HT-29 (cell line): ENCODE measurements around the gene VN1R2. TPM values are rescaled to one million over a fixed set of nuclear protein-coding genes. Genes with fewer than 3 reads are reported as not detected.
"Not testable (repeated sequence)": the region's sequence is repeated elsewhere in the genome, so short reads cannot be mapped to it uniquely, and the experiment has no call there.

Experiments used
- DNase-seq: peaks from one replicate; pipeline ENCODE4 v3.0.0-alpha.2; 2015; ENCODE audit warnings: low spot score
- total RNA-seq: library from RNA; depleted of rRNA; stranded (reverse); fragments of >200 nt; shearing (Covaris generic); gene quantifications from 2 replicates; pipeline ENCODE4 v1.2.3, GENCODE V29; 2014; rRNA removed

VN1R2 gene
- not detected in 2 replicates for total RNA-seq

GRCh38 chr19:53257715-53258342 is at the start of gene VN1R2:
Gene VN1R2, plus strand, starts transcription at chr19:53258292. Its CDS starts 84 bp downstream, at chr19:53258376.
- DNase-seq: not testable (repeated sequence)

- DNase-seq: not testable (repeated sequence)
Measured at GRCh38 chr19:53211554-53211953, 46.5 kb upstream of the VN1R2 start.

- no peak for DNase-seq
Measured at GRCh38 chr19:53212703-53213320, 45.3 kb upstream of the VN1R2 start.

- DNase-seq: not testable (repeated sequence)
Measured at GRCh38 chr19:53222716-53223115, 35.4 kb upstream of the VN1R2 start.

GRCh38 chr19:53224606-53225005 is 33.5 kb upstream of the VN1R2 start:
- no peak for DNase-seq

- no peak for DNase-seq
Measured at GRCh38 chr19:53237114-53237777, 20.8 kb upstream of the VN1R2 start.

GRCh38 chr19:53246498-53246897 is 11.6 kb upstream of the VN1R2 start:
- DNase-seq: no peak

GRCh38 chr19:53254411-53255341 is 3.4 kb upstream of the VN1R2 start, which contains the start of gene ZNF677:
Gene ZNF677, minus strand, starts transcription at chr19:53254873. Its CDS starts 3,323 bp downstream, at chr19:53251550.
- DNase-seq: no peak

GRCh38 chr19:53267623-53268022 is 9.5 kb downstream of the VN1R2 start, which contains the start of gene VN1R4:
Gene VN1R4, minus strand, starts transcription at chr19:53267723. Its CDS starts 58 bp downstream, at chr19:53267665.
- DNase-seq: not testable (repeated sequence)

- DNase-seq: not testable (repeated sequence)
Measured at GRCh38 chr19:53269861-53270260, 11.8 kb downstream of the VN1R2 start.

GRCh38 chr19:53272044-53272443 is 14.0 kb downstream of the VN1R2 start:
- DNase-seq: no peak

- DNase-seq: no peak
Measured at GRCh38 chr19:53275480-53275879, 17.4 kb downstream of the VN1R2 start.

- DNase-seq: not testable (repeated sequence)
Measured at GRCh38 chr19:53281947-53282346, 23.9 kb downstream of the VN1R2 start.

GRCh38 chr19:53285087-53285486 is 27.0 kb downstream of the VN1R2 start:
- DNase-seq: no peak

- DNase-seq: no peak
Measured at GRCh38 chr19:53290758-53291549, 32.9 kb downstream of the VN1R2 start.

GRCh38 chr19:53294786-53295441 is 36.8 kb downstream of the VN1R2 start:
- DNase-seq: no peak

GRCh38 chr19:53301341-53301740 is 43.2 kb downstream of the VN1R2 start:
- not testable (repeated sequence) for DNase-seq

GRCh38 chr19:53308339-53308811 is 50.3 kb downstream of the VN1R2 start:
- no peak for DNase-seq
